Hepatocyte (in vitro differentiated cells): Measurements from ENCODE around the gene RBM4.

Experiments
- EZH2 ChIP-seq: fragments of 200-600 bp; sonication (generic); IDR thresholded peaks from 2 replicates; pipeline ENCODE4 v1.6.1; 2016; ENCODE audit warnings: antibody characterized with exemption, mild to moderate bottlenecking, borderline replicate concordance
- EZH2phosphoT487 ChIP-seq: fragments of 200-600 bp; sonication (generic); IDR thresholded peaks from one replicate; pipeline ENCODE4 v1.6.1; 2018; ENCODE audit warnings: antibody characterized with exemption, mild to moderate bottlenecking, low read depth, moderate library complexity; ENCODE audit not compliant: unreplicated experiment, severe bottlenecking
- TF ChIP-seq, protein P1 (sequence below): fragments of 200-600 bp; sonication (generic); IDR thresholded peaks from 2 replicates; pipeline ENCODE4 v1.5.1; 2016; ENCODE audit warnings: antibody characterized with exemption, mild to moderate bottlenecking; ENCODE audit not compliant: poor library complexity

DNA sequence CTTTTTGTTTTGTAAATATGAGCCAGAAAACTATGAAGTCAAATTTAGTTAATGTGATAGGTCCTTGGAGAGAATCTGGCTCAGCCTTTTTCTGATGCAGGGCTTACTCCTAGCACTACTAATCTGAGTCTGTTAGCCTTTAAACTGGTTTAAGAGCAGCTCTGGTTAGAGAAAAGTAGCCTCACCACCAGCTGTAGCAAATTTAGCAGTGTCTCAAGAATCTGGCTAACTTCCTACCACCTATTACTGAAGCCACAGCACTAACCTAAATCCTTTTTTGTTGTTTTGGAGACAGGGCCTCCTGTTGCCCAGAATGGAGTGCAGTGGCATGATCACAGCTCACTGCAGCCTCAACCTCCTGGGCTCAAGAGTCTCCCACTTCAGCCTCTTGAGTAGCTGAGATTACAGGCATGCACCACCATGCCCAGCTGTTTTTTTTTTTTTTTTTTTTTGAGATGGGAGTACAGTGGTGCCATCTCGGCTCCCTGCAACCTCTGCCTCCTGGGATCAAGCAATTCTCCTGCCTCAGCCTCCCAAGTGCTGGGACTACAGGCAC lies 25.3 kb downstream of the RBM4 start:
- no peak for TF ChIP-seq EZH2phosphoT487
- TF ChIP-seq, protein P1, sequence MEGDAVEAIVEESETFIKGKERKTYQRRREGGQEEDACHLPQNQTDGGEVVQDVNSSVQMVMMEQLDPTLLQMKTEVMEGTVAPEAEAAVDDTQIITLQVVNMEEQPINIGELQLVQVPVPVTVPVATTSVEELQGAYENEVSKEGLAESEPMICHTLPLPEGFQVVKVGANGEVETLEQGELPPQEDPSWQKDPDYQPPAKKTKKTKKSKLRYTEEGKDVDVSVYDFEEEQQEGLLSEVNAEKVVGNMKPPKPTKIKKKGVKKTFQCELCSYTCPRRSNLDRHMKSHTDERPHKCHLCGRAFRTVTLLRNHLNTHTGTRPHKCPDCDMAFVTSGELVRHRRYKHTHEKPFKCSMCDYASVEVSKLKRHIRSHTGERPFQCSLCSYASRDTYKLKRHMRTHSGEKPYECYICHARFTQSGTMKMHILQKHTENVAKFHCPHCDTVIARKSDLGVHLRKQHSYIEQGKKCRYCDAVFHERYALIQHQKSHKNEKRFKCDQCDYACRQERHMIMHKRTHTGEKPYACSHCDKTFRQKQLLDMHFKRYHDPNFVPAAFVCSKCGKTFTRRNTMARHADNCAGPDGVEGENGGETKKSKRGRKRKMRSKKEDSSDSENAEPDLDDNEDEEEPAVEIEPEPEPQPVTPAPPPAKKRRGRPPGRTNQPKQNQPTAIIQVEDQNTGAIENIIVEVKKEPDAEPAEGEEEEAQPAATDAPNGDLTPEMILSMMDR: no peak
- TF ChIP-seq EZH2: no peak
